Left cardiac atrium (tissue), 4 donors: Measurements from ENCODE around the gene GTF2F1. TPM values are rescaled to one million over a fixed set of nuclear protein-coding genes. Genes with fewer than 3 reads are reported as not detected.

Experiments used
- ATAC-seq, 2 donors: fragments of 200-7000 bp; cut with Tn5 transposase; one replicate each; pipeline ENCODE4 v1.9.1; 2020; ENCODE audit warnings: mild to moderate bottlenecking in 2 of 2, moderate library complexity in 2 of 2
- DNase-seq: peaks from one replicate; pipeline ENCODE4 v3.0.0-alpha.2; 2020
- intact Hi-C, 2 donors: fragments of 100-400 bp; cut with DNase I; formaldehyde crosslinking; loops; one replicate each; pipeline versions ENCODE4 v1.14.1 to v1.15.1; 2022 to 2023
- total RNA-seq, 2 donors: library from RNA; stranded (reverse); fragmentation: NEBNext Ultra II Directional; extraction: Animal tissue kit (Norgen Biotek cat#: 25700); gene quantifications; one replicate each; pipeline ENCODE4 v1.2.1, GENCODE V29; 2021
- donor health status: DM: no; HTN: yes; CAD: no.
- donor health status: DM: no; HTN: yes; CAD: no; lungs with severe emphysema.
- donor health status: DM: yes; HTN: yes; CAD: no.
- donor health status: Dilated cardiomyopathy.

GTF2F1 gene
- total RNA-seq, 2 donors from 2014 or later, result 29.6 to 33.0 TPM

GRCh38 chr19:6396305-6396704 is 3.3 kb upstream of the GTF2F1 start:
- DNase-seq, result no peak
- ATAC-seq, result no peak
- intact Hi-C loops, result no loop called here

- ATAC-seq (no peak), DNase-seq (no peak)
- intact Hi-C loops, result no loop called here
Observed at GRCh38 chr19:6394831-6395230, 1.9 kb upstream of the GTF2F1 start.

- DNase-seq (no peak), ATAC-seq (no peak)
- intact Hi-C loops, result no loop called here
Observed at GRCh38 chr19:6393983-6394412, 1.0 kb upstream of the GTF2F1 start.

GRCh38 chr19:6392221-6393073 is 517 bp downstream of the GTF2F1 start:
- no peak for ATAC-seq
- intact Hi-C loops, result no loop called here
- no peak for DNase-seq

GRCh38 chr19:6387372-6387771 is 5.6 kb downstream of the GTF2F1 start:
- intact Hi-C loops, result no loop called here
- DNase-seq (no peak), ATAC-seq (no peak)

- intact Hi-C loops, result no loop called here
- no peak for DNase-seq
- no peak for ATAC-seq
Observed at GRCh38 chr19:6384381-6384780, 8.6 kb downstream of the GTF2F1 start.

GRCh38 chr19:6383188-6383587 is 9.8 kb downstream of the GTF2F1 start:
- intact Hi-C loops, result no loop called here
- ATAC-seq, result no peak
- DNase-seq, result no peak

GRCh38 chr19:6381030-6381750 is 11.8 kb downstream of the GTF2F1 start:
- DNase-seq (no peak), ATAC-seq (no peak)
- intact Hi-C loops, result no loop called here

GRCh38 chr19:6379744-6380143 is 13.2 kb downstream of the GTF2F1 start:
- ATAC-seq, result no peak
- intact Hi-C loops, result no loop called here

GRCh38 chr19:6378486-6378885 is 14.5 kb downstream of the GTF2F1 start:
- DNase-seq (no peak), ATAC-seq (no peak)
- intact Hi-C loops, result no loop called here

More at GRCh38 chr19:6379744-6380143, 13.2 kb downstream of the GTF2F1 start:
- DNase-seq, result no peak

- no peak for DNase-seq
- no peak for ATAC-seq
- intact Hi-C loops, result no loop called here
Observed at GRCh38 chr19:6378041-6378440, 14.9 kb downstream of the GTF2F1 start.

- intact Hi-C loops, result no loop called here
- ATAC-seq (no peak), DNase-seq (no peak)
Observed at GRCh38 chr19:6376512-6377190, 16.3 kb downstream of the GTF2F1 start.

- DNase-seq (no peak), ATAC-seq (no peak)
- intact Hi-C loops, result no loop called here
Observed at GRCh38 chr19:6375411-6376010, 17.5 kb downstream of the GTF2F1 start, which contains the start of gene PSPN. TSS of gene PSPN (minus strand) at chr19:6375933. CDS start at chr19:6375849, 84 bp downstream.

GRCh38 chr19:6374711-6375410 is 18.1 kb downstream of the GTF2F1 start:
- no peak for DNase-seq
- no peak for ATAC-seq
- intact Hi-C loops, result loop anchor here in 1 of 2 donors (5.0 kb wide), 1 partner anchor 362 kb away; the partner anchor contains the start of genes GPR108 and TRIP10

- intact Hi-C loops, result loop anchor here in 1 of 2 donors (5.0 kb wide), 1 partner anchor 363 kb away; the partner anchor contains the start of genes GPR108 and TRIP10
- ATAC-seq, result no peak
- no peak for DNase-seq
Observed at GRCh38 chr19:6374161-6374709, 18.7 kb downstream of the GTF2F1 start.

- DNase-seq (no peak), ATAC-seq (no peak)
- intact Hi-C loops, result loop anchor here in 1 of 2 donors (5.0 kb wide), 1 partner anchor 364 kb away; the partner anchor contains the start of genes GPR108 and TRIP10
Observed at GRCh38 chr19:6373813-6374108, 19.2 kb downstream of the GTF2F1 start.

- DNase-seq, result peak; percentile 99
- intact Hi-C loops, result loop anchor here in 1 of 2 donors (5.0 kb wide), 1 partner anchor 364 kb away; the partner anchor contains the start of genes GPR108 and TRIP10
Observed at GRCh38 chr19:6373096-6373812, 19.7 kb downstream of the GTF2F1 start.

More at GRCh38 chr19:6373096-6373812, 19.7 kb downstream of the GTF2F1 start:
- peak; percentile 86 to 90 for ATAC-seq
